ENCODE measurements around the gene MRFAP1. TPM values are rescaled to one million over a fixed set of nuclear protein-coding genes. Genes with fewer than 3 reads are reported as not detected.

Gene MRFAP1
- total RNA-seq, 1 donor from 2014 or later: 93.8 TPM

DNA sequence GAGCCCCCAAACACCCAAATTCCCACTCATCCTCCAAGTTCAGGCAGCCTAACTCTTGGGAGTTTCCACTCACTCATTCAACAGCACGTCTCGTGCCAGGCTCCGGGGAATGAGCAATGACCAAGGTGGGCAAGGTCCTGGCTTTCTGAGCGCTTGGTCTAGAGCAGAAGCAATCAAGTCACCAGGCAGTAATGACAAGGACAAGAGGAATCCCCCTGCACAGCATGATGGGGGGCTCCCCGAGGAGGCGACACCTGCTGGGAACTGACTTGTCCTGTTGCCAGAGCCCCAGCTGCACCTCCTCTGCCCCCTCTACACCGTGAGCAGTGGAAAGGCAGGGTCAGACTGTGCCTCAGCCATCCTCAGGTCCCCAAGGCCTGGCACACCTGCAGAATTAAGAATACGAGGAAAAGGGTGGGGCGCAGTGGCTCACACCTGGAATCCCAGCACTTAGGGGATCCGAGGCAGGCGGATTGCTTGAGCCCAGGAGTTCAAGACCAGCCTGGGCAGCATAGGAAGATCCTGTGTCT, 25.7 kb upstream of the MRFAP1 start:
- ATAC-seq (ENCODE audit: low read depth) (no peak), DNase-seq (no peak)
- Mint-ChIP-seq H3K4me1 (no peaks in the 10 kb centered on the region), H3K36me3 (ENCODE audit: low read depth) (peaks cover 86% of the 10 kb centered on the region), H3K4me3 (no peak overlapping the region), H3K9me3 (no peaks in the 10 kb centered on the region), H3K27ac (no peak overlapping the region), H3K27me3 (no peaks in the 10 kb centered on the region)
- TF ChIP-seq, protein P1, sequence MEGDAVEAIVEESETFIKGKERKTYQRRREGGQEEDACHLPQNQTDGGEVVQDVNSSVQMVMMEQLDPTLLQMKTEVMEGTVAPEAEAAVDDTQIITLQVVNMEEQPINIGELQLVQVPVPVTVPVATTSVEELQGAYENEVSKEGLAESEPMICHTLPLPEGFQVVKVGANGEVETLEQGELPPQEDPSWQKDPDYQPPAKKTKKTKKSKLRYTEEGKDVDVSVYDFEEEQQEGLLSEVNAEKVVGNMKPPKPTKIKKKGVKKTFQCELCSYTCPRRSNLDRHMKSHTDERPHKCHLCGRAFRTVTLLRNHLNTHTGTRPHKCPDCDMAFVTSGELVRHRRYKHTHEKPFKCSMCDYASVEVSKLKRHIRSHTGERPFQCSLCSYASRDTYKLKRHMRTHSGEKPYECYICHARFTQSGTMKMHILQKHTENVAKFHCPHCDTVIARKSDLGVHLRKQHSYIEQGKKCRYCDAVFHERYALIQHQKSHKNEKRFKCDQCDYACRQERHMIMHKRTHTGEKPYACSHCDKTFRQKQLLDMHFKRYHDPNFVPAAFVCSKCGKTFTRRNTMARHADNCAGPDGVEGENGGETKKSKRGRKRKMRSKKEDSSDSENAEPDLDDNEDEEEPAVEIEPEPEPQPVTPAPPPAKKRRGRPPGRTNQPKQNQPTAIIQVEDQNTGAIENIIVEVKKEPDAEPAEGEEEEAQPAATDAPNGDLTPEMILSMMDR (IDR thresholded peaks at IDR 0.05): no peak
- CTCF ChIA-PET: no interaction called here
- intact Hi-C loops (cut with micrococcal nuclease): no loop called here
- POLR2A ChIA-PET: no interaction called here

DNA sequence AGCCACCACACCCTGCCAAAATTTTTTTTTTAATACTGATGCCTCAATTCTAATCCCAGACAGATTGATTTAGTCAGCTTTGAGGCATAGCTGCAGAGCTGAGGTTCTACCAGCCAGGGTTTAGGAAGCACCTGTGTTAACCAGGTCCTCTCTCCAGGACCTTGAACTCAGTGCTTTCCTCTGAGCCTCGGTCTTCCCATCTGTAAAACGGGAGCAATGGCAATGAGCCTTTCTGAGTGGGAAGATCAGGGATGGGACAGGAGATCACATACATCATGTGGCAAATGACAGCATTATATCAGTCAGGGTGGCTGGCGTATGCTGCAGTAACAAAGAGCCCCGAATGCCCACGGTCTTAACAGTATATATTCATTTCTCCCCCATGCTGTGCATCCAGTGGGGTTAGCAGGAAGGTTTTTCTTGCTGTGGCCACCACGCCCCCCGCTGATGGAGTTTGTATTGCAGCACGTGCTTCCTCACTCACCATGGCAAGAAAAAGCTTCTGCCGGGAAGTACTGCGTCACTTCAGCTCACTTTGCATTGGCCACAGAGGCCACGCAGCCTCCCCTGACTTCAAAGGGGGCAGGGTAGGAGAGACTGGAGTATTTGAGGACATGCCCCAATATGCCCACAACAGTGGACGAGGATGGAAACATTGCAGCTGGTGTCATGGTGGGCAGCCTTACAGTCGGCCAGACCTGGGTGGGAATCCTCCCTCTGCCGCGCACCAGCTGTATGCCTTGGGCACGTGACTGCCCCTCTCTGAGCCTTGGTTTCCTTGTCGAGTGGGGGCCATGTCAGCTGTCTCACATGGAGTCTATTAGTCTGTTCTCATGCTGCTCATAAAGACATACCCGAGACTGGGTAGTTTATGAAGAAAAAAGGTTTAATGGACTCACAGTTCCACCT, 24.1 kb upstream of the MRFAP1 start:
- intact Hi-C loops (cut with micrococcal nuclease): no loop called here
- POLR2A ChIA-PET: no interaction called here
- H3K27me3 Mint-ChIP-seq: no peaks in the 10 kb centered on the region
- CTCF ChIA-PET: no interaction called here
- ATAC-seq (ENCODE audit: low read depth) (no peak), DNase-seq (no peak)
- H3K9me3 Mint-ChIP-seq: no peaks in the 10 kb centered on the region
- H3K4me3 Mint-ChIP-seq: no peak overlapping the region
- H3K36me3 Mint-ChIP-seq (ENCODE audit: low read depth): peaks cover 85% of the 10 kb centered on the region
- no peak overlapping the region for H3K27ac Mint-ChIP-seq
- TF ChIP-seq, protein P1 (IDR thresholded peaks at IDR 0.05): no peak
- no peaks in the 10 kb centered on the region for H3K4me1 Mint-ChIP-seq

DNA sequence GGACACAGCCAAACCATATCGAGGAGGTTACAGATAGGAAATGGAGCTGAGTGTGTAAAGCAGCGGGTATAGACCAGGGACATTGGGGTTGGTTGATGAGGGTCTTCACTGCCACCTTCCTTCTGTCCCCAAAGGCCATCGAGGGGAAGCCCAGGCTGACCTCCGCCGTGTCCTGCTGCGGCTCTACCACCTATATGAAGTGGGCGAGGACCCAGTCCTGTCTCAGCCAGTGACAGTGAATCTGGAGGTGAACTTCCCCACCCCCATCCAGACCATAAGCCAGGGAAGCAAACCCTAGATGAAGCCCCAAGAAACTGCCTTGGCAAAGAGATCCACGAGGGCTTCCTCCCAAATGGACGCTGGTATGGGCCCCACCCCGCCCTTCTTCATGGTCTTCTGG, 23.2 kb upstream of the MRFAP1 start:
- DNase-seq: no peak
- H3K36me3 Mint-ChIP-seq (ENCODE audit: low read depth): peaks cover 84% of the 10 kb centered on the region
- TF ChIP-seq, protein P1 (IDR thresholded peaks at IDR 0.05): no peak

DNA sequence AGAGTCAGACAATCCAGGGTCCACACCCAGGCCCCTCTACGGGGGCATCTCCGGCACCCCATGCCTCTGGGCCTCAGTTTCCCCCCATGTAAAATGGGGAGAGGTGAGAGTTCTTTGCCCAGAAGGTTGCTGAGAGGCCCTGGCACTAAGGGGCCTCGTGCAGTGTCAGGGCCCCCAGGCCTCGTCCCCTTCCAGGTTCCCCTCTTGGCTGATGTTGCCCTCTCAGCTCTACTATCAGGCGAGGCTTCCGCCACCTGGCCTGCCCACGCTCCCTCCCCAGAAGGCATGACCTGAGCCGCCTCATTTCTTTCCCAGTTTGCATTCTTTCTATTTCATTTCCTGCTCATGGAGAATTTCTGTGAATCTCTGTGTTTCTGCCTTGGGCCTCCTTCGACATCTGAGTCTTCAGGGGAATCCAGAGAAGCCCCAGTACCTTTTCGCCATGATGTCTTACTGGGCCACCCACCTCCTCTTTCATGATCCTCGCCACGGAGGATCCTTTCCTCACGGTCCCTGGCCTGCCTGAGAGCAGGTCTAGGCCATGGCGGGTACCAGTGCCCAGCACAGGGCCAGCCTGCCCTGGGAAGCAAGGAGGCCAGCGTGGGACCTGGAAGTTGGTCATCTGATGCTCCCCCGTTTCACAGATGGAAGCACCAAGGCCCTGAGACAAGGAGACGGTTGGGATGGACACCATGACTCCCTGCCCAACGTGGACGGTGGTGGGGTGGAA, 21.9 kb upstream of the MRFAP1 start:
- ChIA-PET CTCF (no interaction called here), POLR2A (no interaction called here)
- Mint-ChIP-seq H3K4me3 (no peak overlapping the region), H3K36me3 (ENCODE audit: low read depth) (peaks cover 76% of the 10 kb centered on the region), H3K9me3 (no peaks in the 10 kb centered on the region), H3K27me3 (no peaks in the 10 kb centered on the region), H3K27ac (no peak overlapping the region), H3K4me1 (no peaks in the 10 kb centered on the region)
- intact Hi-C loops (cut with micrococcal nuclease): no loop called here
- ATAC-seq (ENCODE audit: low read depth) (no peak), DNase-seq (no peak)
- TF ChIP-seq, protein P1 (IDR thresholded peaks at IDR 0.05): no peak

More for the DNA sequence above, 23.2 kb upstream of the MRFAP1 start:
- CTCF ChIA-PET: no interaction called here
- intact Hi-C loops (cut with micrococcal nuclease): no loop called here
- POLR2A ChIA-PET: no interaction called here
- no peak overlapping the region for H3K4me3 Mint-ChIP-seq
- H3K27ac Mint-ChIP-seq: no peak overlapping the region
- no peak for ATAC-seq (ENCODE audit: low read depth)
- H3K27me3 Mint-ChIP-seq: no peaks in the 10 kb centered on the region
- H3K4me1 Mint-ChIP-seq: no peaks in the 10 kb centered on the region
- no peaks in the 10 kb centered on the region for H3K9me3 Mint-ChIP-seq

DNA sequence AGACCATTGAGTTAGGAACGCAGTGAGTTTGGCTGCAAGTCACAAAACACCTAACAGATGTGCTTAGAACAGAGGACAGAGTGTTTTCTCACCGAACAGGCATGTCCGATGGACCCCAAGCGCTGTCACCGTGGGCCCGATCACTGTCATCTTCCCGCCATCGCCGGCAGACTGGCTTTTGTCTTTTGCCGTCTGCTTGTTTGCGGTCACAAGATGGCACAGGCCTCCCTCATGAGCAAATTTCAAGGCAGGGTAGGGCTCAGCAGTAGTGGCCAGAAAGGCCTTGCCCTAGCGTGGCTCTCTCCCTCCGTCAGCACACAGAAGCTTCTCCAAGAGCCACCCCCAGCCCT, 21.4 kb upstream of the MRFAP1 start:
- H3K9me3 Mint-ChIP-seq: no peaks in the 10 kb centered on the region
- no peak for DNase-seq
- intact Hi-C loops (cut with micrococcal nuclease): no loop called here
- ChIA-PET POLR2A (no interaction called here), CTCF (no interaction called here)
- peaks cover 72% of the 10 kb centered on the region for H3K36me3 Mint-ChIP-seq (ENCODE audit: low read depth)
- no peak for ATAC-seq (ENCODE audit: low read depth)
- no peak overlapping the region for H3K27ac Mint-ChIP-seq
- no peaks in the 10 kb centered on the region for H3K4me1 Mint-ChIP-seq
- TF ChIP-seq, protein P1 (IDR thresholded peaks at IDR 0.05): no peak
- H3K4me3 Mint-ChIP-seq: no peak overlapping the region
- no peaks in the 10 kb centered on the region for H3K27me3 Mint-ChIP-seq

All from activated B cell treated with CpG ODN at 0.5 μM for 24 hours (primary cell).